Lower lobe of right lung (tissue), 2 donors: ENCODE results near the gene CDH22. TPM values are rescaled to one million over a fixed set of nuclear protein-coding genes. Genes with fewer than 3 reads are reported as not detected.

ENCODE experiments used
- ATAC-seq, 2 donors: fragments of 200-7000 bp; cut with Tn5 transposase; one replicate each; pipeline ENCODE4 v1.9.1; 2020 to 2022; ENCODE audit warnings: mild to moderate bottlenecking in 2 of 2, moderate library complexity in 2 of 2
- DNase-seq: peaks from one replicate; pipeline ENCODE4 v3.0.0-alpha.2; 2020
- H3K27ac ChIP-seq: fragments of 200-600 bp; one replicate; pipeline ENCODE4 v1.8.0; 2022
- H3K27me3 ChIP-seq: fragments of 200-600 bp; one replicate; pipeline ENCODE4 v1.8.0; 2022; ENCODE audit warnings: low read depth
- H3K36me3 ChIP-seq: fragments of 200-600 bp; one replicate; pipeline ENCODE4 v1.8.0; 2022; ENCODE audit warnings: mild to moderate bottlenecking
- H3K4me1 ChIP-seq: fragments of 200-600 bp; one replicate; pipeline ENCODE4 v1.8.0; 2022
- H3K4me3 ChIP-seq: fragments of 200-600 bp; one replicate; pipeline ENCODE4 v1.8.0; 2022; ENCODE audit warnings: mild to moderate bottlenecking
- H3K9me3 ChIP-seq: fragments of 200-600 bp; one replicate; pipeline ENCODE4 v1.8.0; 2022
- CTCF ChIP-seq: fragments of 200-600 bp; IDR thresholded peaks from one replicate; pipeline ENCODE4 v1.8.0; 2022; ENCODE audit warnings: antibody characterized with exemption, mild to moderate bottlenecking
- intact Hi-C: fragments of 100-400 bp; cut with DNase I; formaldehyde crosslinking; loops from one replicate; pipeline ENCODE4 v1.11.0; 2022
- total RNA-seq: library from RNA; stranded (reverse); fragmentation: NEBNext Ultra II Directional; extraction: Animal tissue kit (Norgen Biotek cat#: 25700); gene quantifications from one replicate; pipeline ENCODE4 v1.2.1, GENCODE V29; 2021
- donor health status: DM: no; HTN: yes; CAD: no; lungs with severe emphysema.

CDH22 gene
- total RNA-seq, 1 donor from 2014 or later: 0.35 TPM

- intact Hi-C loops: no loop called here
- H3K4me1 ChIP-seq: no peaks in the 10 kb centered on the region
- H3K27me3 ChIP-seq: peaks cover 66% of the 10 kb centered on the region
- DNase-seq (no peak), ATAC-seq (no peak)
- no peaks in the 10 kb centered on the region for H3K36me3 ChIP-seq
- TF ChIP-seq CTCF: no peak
- no peaks in the 10 kb centered on the region for H3K9me3 ChIP-seq
- H3K27ac ChIP-seq: no peak overlapping the region
- H3K4me3 ChIP-seq: no peak overlapping the region
Measured at GRCh38 chr20:46330072-46330763, 21.9 kb upstream of the CDH22 start.

- peaks cover 63% of the 10 kb centered on the region for H3K27me3 ChIP-seq
- ATAC-seq (no peak), DNase-seq (no peak)
- no peak overlapping the region for H3K27ac ChIP-seq
- H3K4me1 ChIP-seq: no peaks in the 10 kb centered on the region
- no peak overlapping the region for H3K4me3 ChIP-seq
- intact Hi-C loops: no loop called here
- no peaks in the 10 kb centered on the region for H3K36me3 ChIP-seq
- no peaks in the 10 kb centered on the region for H3K9me3 ChIP-seq
- no peak for TF ChIP-seq CTCF
Measured at GRCh38 chr20:46328200-46328882, 20.0 kb upstream of the CDH22 start.

- Histone ChIP-seq H3K27ac (no peak overlapping the region), H3K27me3 (peaks cover 63% of the 10 kb centered on the region), H3K4me1 (no peaks in the 10 kb centered on the region), H3K36me3 (no peaks in the 10 kb centered on the region), H3K9me3 (no peaks in the 10 kb centered on the region), H3K4me3 (no peak overlapping the region)
- no peak for ATAC-seq
- intact Hi-C loops: no loop called here
- DNase-seq: no peak
- no peak for TF ChIP-seq CTCF
Measured at GRCh38 chr20:46327557-46327956, 19.3 kb upstream of the CDH22 start.

GRCh38 chr20:46325789-46326188 is 17.5 kb upstream of the CDH22 start:
- Histone ChIP-seq H3K27ac (no peak overlapping the region), H3K9me3 (no peaks in the 10 kb centered on the region), H3K27me3 (peaks cover 63% of the 10 kb centered on the region), H3K36me3 (no peaks in the 10 kb centered on the region), H3K4me3 (no peak overlapping the region), H3K4me1 (no peaks in the 10 kb centered on the region)
- no peak for TF ChIP-seq CTCF
- DNase-seq: no peak
- no peak for ATAC-seq
- intact Hi-C loops: no loop called here

GRCh38 chr20:46324960-46325703 is 16.8 kb upstream of the CDH22 start:
- DNase-seq (no peak), ATAC-seq (no peak)
- no peak for TF ChIP-seq CTCF
- Histone ChIP-seq H3K4me3 (no peak overlapping the region), H3K4me1 (no peaks in the 10 kb centered on the region), H3K9me3 (no peaks in the 10 kb centered on the region), H3K36me3 (no peaks in the 10 kb centered on the region), H3K27me3 (peaks cover 57% of the 10 kb centered on the region), H3K27ac (no peak overlapping the region)
- intact Hi-C loops: no loop called here
